ENCODE results near the gene KCNIP3. TPM values are rescaled to one million over a fixed set of nuclear protein-coding genes. Genes with fewer than 3 reads are reported as not detected.

Gene KCNIP3
- total and polyA plus RNA-seq, 9 of the 15 experiments (the other 6 are each of a cell fraction or from before 2014, with no cell fraction given), result 0.04 TPM; not detected in 8

DNA sequence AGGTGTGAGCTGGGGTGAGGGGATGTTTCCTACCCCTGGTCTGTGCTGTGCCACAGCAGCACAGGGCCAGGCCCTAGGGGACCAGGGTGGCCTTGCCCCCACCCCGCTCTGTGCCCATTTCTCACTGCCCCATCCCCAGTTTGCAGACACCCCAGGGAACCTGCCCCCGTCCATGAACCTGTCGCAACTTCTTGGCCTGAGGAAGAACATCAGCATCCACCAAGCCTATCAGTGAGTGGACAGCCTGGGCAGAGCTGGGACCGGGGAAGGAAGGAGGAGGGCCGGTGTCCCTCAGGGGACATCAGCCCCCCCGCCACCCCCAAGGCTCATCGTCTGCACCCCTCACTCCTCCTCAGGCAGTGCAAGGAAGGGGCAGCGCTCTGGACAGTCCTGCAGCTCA, 15.4 kb upstream of the KCNIP3 start:
- H3K36me3 ChIP-seq (ENCODE audit: control insufficient read depth, insufficient read depth, low read length), result no peaks in the 10 kb centered on the region
- in situ Hi-C loops (cut with MboI) (no loop called here), intact Hi-C loops (cut with micrococcal nuclease) (no loop called here)
- no peaks in the 10 kb centered on the region for H3K9me3 ChIP-seq (replicated peaks; ENCODE audit: control insufficient read depth, insufficient read depth, low read depth, low read length)
- POLR2A ChIA-PET, result no interaction called here
- BruUV-seq (replicated peaks), result no TSS peak
- H3K4me3 ChIP-seq, result no peak overlapping the region
- H4K20me1 ChIP-seq (replicated peaks; ENCODE audit: control insufficient read depth, insufficient read depth, low read length), result no peaks in the 10 kb centered on the region
- H3K4me2 ChIP-seq (ENCODE audit: insufficient read depth, low read length), result no peak overlapping the region
- CTCF ChIA-PET (ENCODE audit: low intra/inter-chr PET ratio), result no interaction called here
- no peak for DNase-seq (ENCODE audit: extremely low read depth in 1 of 4, low spot score in 3 of 4)
- no peak for ATAC-seq
- H3K4me1 ChIP-seq (replicated peaks in 1 of 2; ENCODE audit: control insufficient read depth in 2 of 2, insufficient read depth in 2 of 2, low read length in 2 of 2), result peaks cover 0 to 13% of the 10 kb centered on the region in 2 experiments; a peak in 2 of 5 replicates
- TF ChIP-seq ETV6 (IDR thresholded peaks at IDR 0.05; ENCODE audit: borderline replicate concordance in 1 of 2, low read depth in 2 of 2, low read length in 1 of 2) (no peak), ETV6 (CRISPR knock-in tag; IDR thresholded peaks at IDR 0.05; ENCODE audit: borderline replicate concordance) (no peak), HSF4 (CRISPR knock-in tag; IDR thresholded peaks at IDR 0.05; ENCODE audit: borderline replicate concordance) (no peak), ZNF143 (CRISPR knock-in tag; IDR thresholded peaks at IDR 0.05) (no peak), PHF8 (IDR thresholded peaks at IDR 0.05; ENCODE audit: borderline replicate concordance, low read length) (no peak), FOXM1 (IDR thresholded peaks at IDR 0.05; ENCODE audit: low read depth) (no peak), FOXM1 (CRISPR knock-in tag; IDR thresholded peaks at IDR 0.05; ENCODE audit: low read depth) (no peak), TAF1 (IDR thresholded peaks at IDR 0.05; ENCODE audit: control insufficient read depth, extremely low read depth, insufficient read depth, low read length, severe bottlenecking) (no peak), FOXJ3 (CRISPR knock-in tag; IDR thresholded peaks at IDR 0.05) (no peak), WHSC1 (IDR thresholded peaks at IDR 0.05; ENCODE audit: low read length) (no peak), ZNF436 (CRISPR knock-in tag; IDR thresholded peaks at IDR 0.05) (no peak), GMEB1 (CRISPR knock-in tag; IDR thresholded peaks at IDR 0.05) (no peak), ZNF583 (CRISPR knock-in tag; IDR thresholded peaks at IDR 0.05) (no peak), TEAD2 (tag; IDR thresholded peaks at IDR 0.05) (no peak), MITF (IDR thresholded peaks at IDR 0.05) (no peak), ZNF707 (CRISPR knock-in tag; conservative IDR thresholded peaks at IDR 0.05) (no peak)
- TF ChIP-seq, protein P1, sequence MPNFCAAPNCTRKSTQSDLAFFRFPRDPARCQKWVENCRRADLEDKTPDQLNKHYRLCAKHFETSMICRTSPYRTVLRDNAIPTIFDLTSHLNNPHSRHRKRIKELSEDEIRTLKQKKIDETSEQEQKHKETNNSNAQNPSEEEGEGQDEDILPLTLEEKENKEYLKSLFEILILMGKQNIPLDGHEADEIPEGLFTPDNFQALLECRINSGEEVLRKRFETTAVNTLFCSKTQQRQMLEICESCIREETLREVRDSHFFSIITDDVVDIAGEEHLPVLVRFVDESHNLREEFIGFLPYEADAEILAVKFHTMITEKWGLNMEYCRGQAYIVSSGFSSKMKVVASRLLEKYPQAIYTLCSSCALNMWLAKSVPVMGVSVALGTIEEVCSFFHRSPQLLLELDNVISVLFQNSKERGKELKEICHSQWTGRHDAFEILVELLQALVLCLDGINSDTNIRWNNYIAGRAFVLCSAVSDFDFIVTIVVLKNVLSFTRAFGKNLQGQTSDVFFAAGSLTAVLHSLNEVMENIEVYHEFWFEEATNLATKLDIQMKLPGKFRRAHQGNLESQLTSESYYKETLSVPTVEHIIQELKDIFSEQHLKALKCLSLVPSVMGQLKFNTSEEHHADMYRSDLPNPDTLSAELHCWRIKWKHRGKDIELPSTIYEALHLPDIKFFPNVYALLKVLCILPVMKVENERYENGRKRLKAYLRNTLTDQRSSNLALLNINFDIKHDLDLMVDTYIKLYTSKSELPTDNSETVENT (CRISPR knock-in tag; IDR thresholded peaks at IDR 0.05), result no peak
- H3K27ac ChIP-seq (ENCODE audit: extremely low read depth, low read depth, low read length), result no peak overlapping the region
- H3K27me3 ChIP-seq (ENCODE audit: control insufficient read depth in 2 of 2, insufficient read depth in 2 of 2, low read length in 2 of 2), result peaks cover 0 to 21% of the 10 kb centered on the region in 2 experiments; a peak in 2 of 5 replicates
- H3K79me2 ChIP-seq (ENCODE audit: control insufficient read depth, insufficient read depth, low read length), result no peaks in the 10 kb centered on the region
- WGBS (ENCODE audit: insufficient coverage, low coverage, missing lambda C conversion rate), result 2% methylated on average over 5 of the region's 8 CpGs
- H3K9ac ChIP-seq (ENCODE audit: insufficient read depth in 1 of 2, low read depth in 2 of 2, low read length in 2 of 2), result no peak overlapping the region
- H2AFZ ChIP-seq (ENCODE audit: low read depth, low read length), result no peak overlapping the region
- no peak for FAIRE-seq
- no peaks in the 10 kb centered on the region for H3K9me1 ChIP-seq (ENCODE audit: control insufficient read depth, insufficient read depth, low read length)

All from K562 (cell line).